ENCODE data around the gene TP53I3. TPM values are rescaled to one million over a fixed set of nuclear protein-coding genes. Genes with fewer than 3 reads are reported as not detected.

Gene TP53I3
- total RNA-seq, 1 experiment from 2014 or later = 20.1 TPM

DNA sequence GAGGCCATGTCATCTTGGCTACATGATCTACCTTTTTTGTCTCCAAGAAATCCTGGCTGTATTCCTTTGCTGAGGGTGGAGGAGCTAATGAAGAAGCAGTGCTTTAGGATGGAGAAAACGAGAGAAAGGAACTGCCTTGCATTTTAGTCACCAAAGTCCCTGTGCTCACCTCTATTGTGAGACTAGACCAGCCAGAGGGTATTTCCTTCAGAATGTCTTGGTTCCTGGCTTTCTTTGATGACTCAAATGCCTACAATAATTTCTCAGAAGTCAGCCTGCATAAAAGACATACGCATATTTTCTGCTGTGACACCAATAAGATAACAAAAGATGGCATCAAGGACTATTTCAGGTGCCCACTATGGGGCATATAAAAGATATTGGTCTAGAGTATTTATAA lies 19.3 kb downstream of the TP53I3 start:
- no peaks in the 10 kb centered on the region for H3K4me1 ChIP-seq (ENCODE audit: control insufficient read depth in 1 of 2, insufficient read depth in 2 of 2, low read length in 2 of 2)
- H3K9me3 ChIP-seq (ENCODE audit: control insufficient read depth in 1 of 2, insufficient read depth in 1 of 2, low read depth in 1 of 2, low read length in 2 of 2) = no peaks in the 10 kb centered on the region
- POLR2A ChIA-PET = interaction anchor here (3.2 kb wide), 1 partner anchor 11 kb away, joined by 10 read pairs; the partner anchor contains the start of gene SF3B6
- H3K79me2 ChIP-seq (ENCODE audit: insufficient read depth, low read length) = peaks cover 16% of the 10 kb centered on the region
- no peak overlapping the region for H2AFZ ChIP-seq (ENCODE audit: low read depth, low read length, poor library complexity, severe bottlenecking)
- H4K20me1 ChIP-seq (ENCODE audit: insufficient read depth) = no peaks in the 10 kb centered on the region
- CTCF ChIA-PET = interaction anchor here (1.0 to 1.3 kb wide), 2 partner anchors 19 to 241 kb away, joined by 3 to 6 read pairs; partner anchors contain the start of gene TP53I3
- no peak overlapping the region for H3K4me2 ChIP-seq (ENCODE audit: low read length)
- H3K27me3 ChIP-seq (ENCODE audit: insufficient read depth, low read length) = no peaks in the 10 kb centered on the region
- no peak overlapping the region for H3K4me3 ChIP-seq (replicated peaks in 1 of 2; ENCODE audit: low read depth in 1 of 2, low read length in 2 of 2)
- intact Hi-C loops (cut with micrococcal nuclease) = no loop called here
- no peak overlapping the region for H3K9ac ChIP-seq (ENCODE audit: low read length)
- H3K9me2 ChIP-seq (ENCODE audit: insufficient read depth) = no peaks in the 10 kb centered on the region
- peaks cover 15 to 16% of the 10 kb centered on the region in 2 experiments; a peak in 2 of 4 replicates for H3K36me3 ChIP-seq (ENCODE audit: control insufficient read depth in 1 of 2, insufficient read depth in 2 of 2, low read length in 2 of 2)
- DNase-seq (ENCODE audit: low read depth, low spot score) (no peak), ATAC-seq (no peak)
- H3K27ac ChIP-seq (ENCODE audit: low read depth, low read length) = no peak overlapping the region
- TF ChIP-seq EZH2 (IDR thresholded peaks at IDR 0.05) (no peak), POLR2AphosphoS5 (IDR thresholded peaks at IDR 0.05; ENCODE audit: low read depth, low read length) (no peak)
- no TSS peak for BruUV-seq (replicated peaks)
- RAD21 ChIA-PET (ENCODE audit: low non-redundant PET in 1 of 2, low total read pairs in 2 of 2, uncharacterized antibody in 2 of 2, unreplicated experiment in 2 of 2) = no interaction called here

GRCh38 chr2:24058564-24059271 lies 25.9 kb downstream of the TP53I3 start:
- Histone ChIP-seq H3K79me2 (ENCODE audit: insufficient read depth, low read length) (no peaks in the 10 kb centered on the region), H3K4me3 (replicated peaks in 1 of 2; ENCODE audit: low read depth in 1 of 2, low read length in 2 of 2) (no peak overlapping the region), H3K4me2 (ENCODE audit: low read length) (no peak overlapping the region), H3K27ac (ENCODE audit: low read depth, low read length) (no peak overlapping the region), H2AFZ (ENCODE audit: low read depth, low read length, poor library complexity, severe bottlenecking) (no peak overlapping the region), H3K4me1 (ENCODE audit: control insufficient read depth in 1 of 2, insufficient read depth in 2 of 2, low read length in 2 of 2) (no peaks in the 10 kb centered on the region), H3K9ac (ENCODE audit: low read length) (no peak overlapping the region), H3K27me3 (ENCODE audit: insufficient read depth, low read length) (no peaks in the 10 kb centered on the region), H4K20me1 (ENCODE audit: insufficient read depth) (no peaks in the 10 kb centered on the region), H3K36me3 (ENCODE audit: control insufficient read depth in 1 of 2, insufficient read depth in 2 of 2, low read length in 2 of 2) (no peaks in the 10 kb centered on the region), H3K9me2 (ENCODE audit: insufficient read depth) (no peaks in the 10 kb centered on the region), H3K9me3 (ENCODE audit: control insufficient read depth in 1 of 2, insufficient read depth in 1 of 2, low read depth in 1 of 2, low read length in 2 of 2) (no peaks in the 10 kb centered on the region)
- DNase-seq (ENCODE audit: low read depth, low spot score) (no peak), ATAC-seq (no peak)
- ChIA-PET POLR2A (interaction anchor here (1.1 to 1.6 kb wide), 3 partner anchors 10 to 18 kb away, joined by 3 read pairs; partner anchors contain the start of genes SF3B6 and WDCP), RAD21 (ENCODE audit: low non-redundant PET in 1 of 2, low total read pairs in 2 of 2, uncharacterized antibody in 2 of 2, unreplicated experiment in 2 of 2) (no interaction called here), CTCF (interaction anchor here (1.7 kb wide), 1 partner anchor 234 kb away, joined by 6 read pairs; no protein-coding TSS in a partner anchor)
- intact Hi-C loops (cut with micrococcal nuclease) = no loop called here
- no TSS peak for BruUV-seq (replicated peaks)
- TF ChIP-seq EZH2 (IDR thresholded peaks at IDR 0.05) = no peak
- TF ChIP-seq CEBPB (IDR thresholded peaks at IDR 0.05; ENCODE audit: low read depth) = no peak
- no peak for TF ChIP-seq TCF7L2 (IDR thresholded peaks at IDR 0.05; ENCODE audit: borderline replicate concordance, extremely low read depth, insufficient read depth, insufficient read length)
- no peak for TF ChIP-seq RAD21 (IDR thresholded peaks at IDR 0.05; ENCODE audit: low read depth)
- no peak for TF ChIP-seq YY1 (IDR thresholded peaks at IDR 0.05; ENCODE audit: extremely low read depth, insufficient replicate concordance, low read depth, low read length)
- no peak for TF ChIP-seq ZFX (IDR thresholded peaks at IDR 0.05)
- no peak for TF ChIP-seq SIN3A (IDR thresholded peaks at IDR 0.05; ENCODE audit: low read depth)
- TF ChIP-seq, protein P1, sequence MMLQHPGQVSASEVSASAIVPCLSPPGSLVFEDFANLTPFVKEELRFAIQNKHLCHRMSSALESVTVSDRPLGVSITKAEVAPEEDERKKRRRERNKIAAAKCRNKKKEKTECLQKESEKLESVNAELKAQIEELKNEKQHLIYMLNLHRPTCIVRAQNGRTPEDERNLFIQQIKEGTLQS (IDR thresholded peaks at IDR 0.05) = no peak
- no peak for TF ChIP-seq ELF1 (IDR thresholded peaks at IDR 0.05; ENCODE audit: borderline replicate concordance, low read depth)
- no peak for TF ChIP-seq ZNF274 (IDR thresholded peaks at IDR 0.05; ENCODE audit: low read depth, low read length)
- no peak for TF ChIP-seq SP1 (IDR thresholded peaks at IDR 0.05; ENCODE audit: low read depth)
- no peak for TF ChIP-seq POLR2AphosphoS5 (IDR thresholded peaks at IDR 0.05; ENCODE audit: low read depth, low read length)
- TF ChIP-seq FOSL1 (IDR thresholded peaks at IDR 0.05; ENCODE audit: low read depth) = no peak
- no peak for TF ChIP-seq POLR2A (IDR thresholded peaks at IDR 0.05; ENCODE audit: borderline replicate concordance, extremely low read depth, insufficient read depth, insufficient read length)
- TF ChIP-seq SRF (IDR thresholded peaks at IDR 0.05; ENCODE audit: low read depth) = no peak
- no peak for TF ChIP-seq EZH2phosphoT487 (IDR thresholded peaks at IDR 0.05; ENCODE audit: borderline replicate concordance)
